Ovary (tissue), 3 donors: ENCODE results near the gene GDA.

Experiments used
- CTCF ChIP-seq, 3 donors: fragments of 450-650 bp in 2 of 3; fragments of 200-600 bp in 1 of 3; IDR thresholded peaks; one replicate each; pipeline versions ENCODE4 v1.5.1 to v1.8.0; 2016 to 2022; ENCODE audit warnings: antibody characterized with exemption in 3 of 3, mild to moderate bottlenecking in 1 of 3
- EP300 ChIP-seq: sonication (generic); formaldehyde crosslinking; IDR thresholded peaks from one replicate; pipeline ENCODE4 v1.6.1; 2017; ENCODE audit warnings: antibody characterized with exemption
- POLR2A ChIP-seq: fragments of 450-650 bp; IDR thresholded peaks from one replicate; pipeline ENCODE4 v1.6.1; 2017; ENCODE audit warnings: antibody characterized with exemption, mild to moderate bottlenecking, moderate library complexity
- donor health status: DM: no; HTN: no; CAD: no.

DNA sequence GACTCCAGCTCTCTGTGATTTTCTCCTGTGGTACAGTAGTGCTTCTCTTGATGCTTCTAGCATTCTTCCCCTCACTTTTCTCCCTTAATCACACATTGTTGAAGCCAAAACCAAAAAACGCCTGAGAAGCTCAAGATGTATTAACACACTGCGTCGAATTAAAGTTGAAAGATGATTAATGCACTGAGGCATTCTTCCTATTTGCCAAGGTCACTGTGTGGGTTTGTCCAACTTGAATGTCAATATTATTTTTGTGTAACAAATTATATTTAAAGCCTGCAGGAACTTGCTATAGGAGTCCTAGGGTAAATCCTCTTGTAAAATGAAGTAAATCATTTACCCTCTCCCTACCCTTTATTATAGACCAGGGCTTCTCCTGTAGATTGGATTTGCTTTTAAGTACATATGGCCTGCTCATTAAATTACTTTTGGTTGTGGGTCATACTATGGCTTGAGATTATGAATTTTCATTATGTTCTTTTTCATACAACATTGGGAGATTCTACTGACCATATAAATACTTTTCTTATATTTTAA is 68.1 kb downstream of the GDA start:
- TF ChIP-seq CTCF (IDR thresholded peaks at IDR 0.05) (no peak), EP300 (no peak), POLR2A (no peak)
